Prostate gland (tissue), 2 donors: ENCODE results near the gene FAM193A. TPM values are rescaled to one million over a fixed set of nuclear protein-coding genes. Genes with fewer than 3 reads are reported as not detected.

Source experiments
- DNase-seq: peaks from one replicate; pipeline ENCODE4 v3.0.0-alpha.2; 2019; ENCODE audit warnings: low spot score
- H3K27ac ChIP-seq, 2 donors: fragments of 200-600 bp; sonication (generic); 2 replicates each; pipeline ENCODE4 v1.5.1; 2017 to 2019
- H3K27me3 ChIP-seq: fragments of 200-600 bp; sonication (generic); replicated peaks from 2 replicates; pipeline ENCODE4 v1.5.1; 2019; ENCODE audit not compliant: insufficient read depth
- H3K36me3 ChIP-seq, 2 donors: fragments of 200-600 bp; sonication (generic); 1 replicate in 1 of 2; 2 replicates in 1 of 2; pipeline versions ENCODE4 v1.5.1 to v1.8.1; 2017 to 2019
- H3K4me1 ChIP-seq: fragments of 200-600 bp; sonication (generic); replicated peaks from 2 replicates; pipeline ENCODE4 v1.5.1; 2019
- H3K4me3 ChIP-seq, 2 donors: fragments of 200-600 bp; sonication (generic); 2 replicates each; pipeline ENCODE4 v1.5.1; 2017 to 2019
- H3K9me3 ChIP-seq: fragments of 200-600 bp; sonication (generic); 2 replicates; pipeline ENCODE4 v1.5.1; 2017
- POLR2A ChIP-seq: fragments of 450-650 bp; IDR thresholded peaks from one replicate; pipeline ENCODE4 v1.6.1; 2016; ENCODE audit warnings: antibody characterized with exemption, mild to moderate bottlenecking
- POLR2AphosphoS5 ChIP-seq: sonication (generic); formaldehyde crosslinking; IDR thresholded peaks from one replicate; pipeline ENCODE4 v1.6.1; 2017; ENCODE audit warnings: antibody characterized with exemption
- WGBS: methylation state at CpG from one replicate; pipeline ENCODE4 v1.1.5; 2018; 5-methylcytosine and 5-hydroxymethylcytosine counted together
- intact Hi-C: fragments of 100-400 bp; cut with DNase I; formaldehyde crosslinking; loops from one replicate; pipeline ENCODE4 v1.14.2; 2022
- total RNA-seq, 2 donors: library from RNA; depleted of rRNA; stranded (reverse); fragments of >200 nt; gene quantifications; one replicate each; pipeline ENCODE4 v1.1.0, GENCODE V29; 2016
- TF ChIP-seq, protein P1 (sequence below), 4 experiments: fragments of 200-600 bp in 2 of 4; fragments of 450-650 bp in 2 of 4; sonication (generic) in 2 of 4; IDR thresholded peaks; 1 replicate in 3 of 4; 2 replicates in 1 of 4; pipeline ENCODE4 v1.5.1; 2016 to 2019; ENCODE audit warnings: antibody characterized with exemption in 4 of 4, mild to moderate bottlenecking in 2 of 4, moderate library complexity in 2 of 4

FAM193A gene
- total RNA-seq, 2 donors from 2014 or later: 24.1 to 53.1 TPM

DNA sequence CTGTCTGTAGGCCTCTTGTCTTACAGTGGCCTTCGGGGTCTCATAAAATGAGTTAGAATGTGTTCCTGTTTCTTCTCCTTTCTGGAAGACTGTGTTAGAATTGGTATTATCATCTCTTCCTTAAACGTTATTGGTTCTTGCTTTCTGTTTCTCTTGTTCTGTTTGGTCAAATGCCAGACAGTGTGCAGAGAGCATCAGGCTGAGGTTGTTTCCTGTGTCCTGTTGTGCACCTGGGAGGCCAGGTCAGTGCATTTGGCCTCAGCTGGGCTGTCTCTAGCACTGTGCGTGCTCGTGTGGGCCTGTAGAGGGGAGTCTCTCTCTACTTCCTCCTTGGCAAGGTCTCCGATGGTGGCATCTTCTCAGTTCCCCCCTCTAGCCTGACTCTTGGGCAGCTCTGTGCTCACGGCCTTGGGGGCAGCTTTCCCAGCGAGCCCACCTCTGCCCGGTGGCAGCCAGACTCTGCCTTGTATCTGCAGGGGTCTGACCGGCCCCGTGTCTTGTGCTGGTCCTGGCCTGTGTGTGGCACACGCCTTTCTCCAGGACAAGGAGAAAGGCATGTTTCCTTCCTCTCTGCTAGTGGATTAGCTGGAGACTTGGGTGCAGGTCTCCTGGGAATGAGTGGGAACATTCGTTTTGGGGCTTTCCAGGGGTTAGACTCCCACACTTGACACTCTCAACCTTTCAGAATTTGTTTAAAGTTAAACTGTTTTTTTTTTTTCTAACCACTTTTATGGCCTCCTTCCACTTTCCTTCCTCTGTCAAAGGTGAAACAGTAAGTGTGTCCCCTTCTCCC is 62.3 kb downstream of the FAM193A start:
- Histone ChIP-seq H3K27me3 (no peaks in the 10 kb centered on the region), H3K4me3 (no peak overlapping the region), H3K36me3 (no peaks in the 10 kb centered on the region), H3K9me3 (no peaks in the 10 kb centered on the region), H3K27ac (no peak overlapping the region), H3K4me1 (no peaks in the 10 kb centered on the region)
- TF ChIP-seq POLR2A: no peak
- TF ChIP-seq, protein P1, sequence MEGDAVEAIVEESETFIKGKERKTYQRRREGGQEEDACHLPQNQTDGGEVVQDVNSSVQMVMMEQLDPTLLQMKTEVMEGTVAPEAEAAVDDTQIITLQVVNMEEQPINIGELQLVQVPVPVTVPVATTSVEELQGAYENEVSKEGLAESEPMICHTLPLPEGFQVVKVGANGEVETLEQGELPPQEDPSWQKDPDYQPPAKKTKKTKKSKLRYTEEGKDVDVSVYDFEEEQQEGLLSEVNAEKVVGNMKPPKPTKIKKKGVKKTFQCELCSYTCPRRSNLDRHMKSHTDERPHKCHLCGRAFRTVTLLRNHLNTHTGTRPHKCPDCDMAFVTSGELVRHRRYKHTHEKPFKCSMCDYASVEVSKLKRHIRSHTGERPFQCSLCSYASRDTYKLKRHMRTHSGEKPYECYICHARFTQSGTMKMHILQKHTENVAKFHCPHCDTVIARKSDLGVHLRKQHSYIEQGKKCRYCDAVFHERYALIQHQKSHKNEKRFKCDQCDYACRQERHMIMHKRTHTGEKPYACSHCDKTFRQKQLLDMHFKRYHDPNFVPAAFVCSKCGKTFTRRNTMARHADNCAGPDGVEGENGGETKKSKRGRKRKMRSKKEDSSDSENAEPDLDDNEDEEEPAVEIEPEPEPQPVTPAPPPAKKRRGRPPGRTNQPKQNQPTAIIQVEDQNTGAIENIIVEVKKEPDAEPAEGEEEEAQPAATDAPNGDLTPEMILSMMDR (IDR thresholded peaks at IDR 0.05): no peak
- no peak for TF ChIP-seq POLR2AphosphoS5
- intact Hi-C loops: no loop called here
- 39% methylated on average over 12 of the region's 12 CpGs for WGBS
- DNase-seq: no peak

DNA sequence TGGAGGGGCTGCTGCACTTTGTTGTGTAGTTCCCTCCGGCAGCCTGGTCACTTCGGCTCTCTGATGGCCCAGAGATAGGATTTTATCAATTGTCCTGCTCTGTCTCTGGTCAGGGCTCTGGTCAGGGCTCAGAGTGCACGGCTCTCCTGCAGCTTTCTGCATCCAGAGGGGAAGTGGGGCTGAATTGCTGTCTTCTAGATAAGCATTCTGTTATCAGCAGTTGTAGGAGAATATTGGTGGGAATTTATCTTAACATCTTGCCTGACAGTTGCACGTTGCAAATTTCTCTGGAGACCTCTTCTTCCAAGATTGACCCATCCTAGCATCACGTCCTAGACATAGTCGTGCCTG is 62.8 kb downstream of the FAM193A start:
- no peak overlapping the region for H3K27ac ChIP-seq
- no peaks in the 10 kb centered on the region for H3K27me3 ChIP-seq
- H3K4me3 ChIP-seq: no peak overlapping the region
- TF ChIP-seq POLR2A: no peak
- TF ChIP-seq, protein P1 (IDR thresholded peaks at IDR 0.05): no peak
- no peak for TF ChIP-seq POLR2AphosphoS5
- WGBS: 72% methylated on average over 6 of the region's 6 CpGs
- intact Hi-C loops: no loop called here
- DNase-seq: no peak
- no peaks in the 10 kb centered on the region for H3K4me1 ChIP-seq
- no peaks in the 10 kb centered on the region for H3K9me3 ChIP-seq
- H3K36me3 ChIP-seq: no peaks in the 10 kb centered on the region

DNA sequence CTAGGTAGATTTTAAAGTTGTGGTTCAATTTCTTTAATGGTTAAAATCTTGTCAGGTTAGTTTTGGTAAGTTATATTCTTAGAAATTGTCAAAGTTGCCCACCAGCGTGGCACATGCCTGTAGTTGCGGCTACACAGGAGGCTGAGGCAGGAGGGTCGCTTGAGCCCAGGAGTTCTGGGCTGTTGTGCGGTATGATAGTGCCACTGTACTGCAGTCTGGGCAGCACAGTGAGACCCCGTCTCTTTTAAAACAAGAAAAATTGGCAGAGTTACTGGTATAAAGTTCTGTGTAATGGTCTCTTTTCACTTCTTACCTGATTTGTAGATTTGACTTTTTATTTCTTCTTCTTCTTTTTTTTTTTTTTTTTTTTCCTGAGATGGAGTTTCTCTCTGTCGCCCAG is 64.4 kb downstream of the FAM193A start:
- H3K4me3 ChIP-seq: no peak overlapping the region
- WGBS: 97% methylated on average over 6 of the region's 6 CpGs
- no peaks in the 10 kb centered on the region for H3K36me3 ChIP-seq
- no peak for DNase-seq
- no peaks in the 10 kb centered on the region for H3K27me3 ChIP-seq
- no peaks in the 10 kb centered on the region for H3K4me1 ChIP-seq
- TF ChIP-seq POLR2AphosphoS5 (no peak), POLR2A (no peak)
- TF ChIP-seq, protein P1 (IDR thresholded peaks at IDR 0.05): no peak
- intact Hi-C loops: no loop called here
- H3K9me3 ChIP-seq: no peaks in the 10 kb centered on the region
- H3K27ac ChIP-seq: no peak overlapping the region

DNA sequence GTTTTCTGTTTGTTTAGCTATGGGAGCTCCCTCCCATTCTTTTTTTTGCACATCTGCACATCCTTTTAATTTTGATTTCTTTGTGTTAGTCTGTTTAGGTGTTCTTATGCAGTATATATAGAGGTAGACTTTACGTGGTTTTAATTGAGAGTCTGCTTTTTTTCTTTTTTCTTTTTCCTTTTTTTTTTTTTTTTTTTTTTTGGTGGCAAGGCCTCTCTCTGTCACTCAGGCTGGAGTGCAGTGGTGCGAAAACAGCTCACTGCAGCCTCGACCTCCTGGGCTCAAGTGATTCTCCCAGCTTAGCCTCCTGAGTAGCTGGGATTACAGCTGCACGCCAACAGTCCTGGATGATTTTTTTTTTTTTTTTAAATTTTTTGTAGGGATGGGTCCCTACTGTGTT is 68.2 kb downstream of the FAM193A start:
- Histone ChIP-seq H3K27ac (no peak overlapping the region), H3K27me3 (no peaks in the 10 kb centered on the region), H3K4me3 (no peak overlapping the region), H3K36me3 (no peaks in the 10 kb centered on the region), H3K4me1 (no peaks in the 10 kb centered on the region), H3K9me3 (no peaks in the 10 kb centered on the region)
- WGBS: 86% methylated on average over 4 of the region's 4 CpGs
- DNase-seq: no peak
- intact Hi-C loops: no loop called here
- TF ChIP-seq POLR2A (no peak), POLR2AphosphoS5 (no peak)
- TF ChIP-seq, protein P1 (IDR thresholded peaks at IDR 0.05): no peak

DNA sequence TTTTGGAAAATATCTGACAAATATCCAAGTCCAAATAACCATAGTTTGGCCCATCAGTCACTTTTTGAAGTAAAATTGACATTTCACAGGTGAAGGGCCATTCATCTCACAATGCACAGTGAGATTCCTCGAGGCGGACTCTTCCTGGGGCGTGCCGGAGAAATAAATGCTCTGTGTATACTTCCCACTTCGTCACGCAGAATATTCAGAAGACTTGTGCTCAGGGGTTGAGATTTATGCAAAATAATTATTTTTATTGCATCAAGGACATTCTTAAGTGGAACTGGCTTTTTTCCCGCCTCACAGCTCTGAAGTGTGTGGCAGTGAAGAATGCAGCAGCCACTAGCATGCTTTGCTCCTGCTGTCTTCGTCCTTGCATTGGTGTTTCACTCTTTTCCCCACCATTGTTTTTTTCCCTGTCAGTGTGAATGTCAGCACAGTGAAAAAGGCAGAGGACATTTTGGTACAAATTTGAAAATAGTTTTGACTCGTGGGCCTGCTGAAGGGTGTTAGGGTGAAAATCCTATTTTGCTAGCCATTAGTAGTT is 70.6 kb downstream of the FAM193A start:
- TF ChIP-seq POLR2A (no peak), POLR2AphosphoS5 (no peak)
- TF ChIP-seq, protein P1 (IDR thresholded peaks at IDR 0.05): no peak
- Histone ChIP-seq H3K4me1 (no peaks in the 10 kb centered on the region), H3K4me3 (no peak overlapping the region), H3K36me3 (no peaks in the 10 kb centered on the region), H3K27ac (no peak overlapping the region), H3K27me3 (no peaks in the 10 kb centered on the region), H3K9me3 (no peaks in the 10 kb centered on the region)
- 82% methylated on average over 9 of the region's 9 CpGs for WGBS
- DNase-seq: no peak
- intact Hi-C loops: no loop called here
